ENCODE data around the gene USPL1. TPM values are rescaled to one million over a fixed set of nuclear protein-coding genes. Genes with fewer than 3 reads are reported as not detected.
"Not testable (repeated sequence)": the region's sequence is repeated elsewhere in the genome, so short reads cannot be mapped to it uniquely, and the experiment has no call there.

USPL1 gene
- polyA plus RNA-seq, 1 donor (not counting 4 experiments of a cell fraction or from before 2014, with no cell fraction given) = 12.3 TPM

- peaks cover 39% of the 10 kb centered on the region for H3K79me2 ChIP-seq (ENCODE audit: control insufficient read depth, insufficient read depth, low read length)
- DNase-seq (ENCODE audit: low read depth, low spot score) = no peak
- no peaks in the 10 kb centered on the region for H3K4me1 ChIP-seq (ENCODE audit: control insufficient read depth, extremely low read depth, insufficient read depth, low read length)
- no peaks in the 10 kb centered on the region for H3K27me3 ChIP-seq (ENCODE audit: control insufficient read depth, extremely low read depth, insufficient read depth, low read length)
- TF ChIP-seq CTCF (optimal IDR thresholded peaks at IDR 0.05 in 1 of 3, IDR thresholded peaks at IDR 0.05 in 1 of 3, conservative IDR thresholded peaks at IDR 0.05 in 1 of 3; ENCODE audit: extremely low read depth in 1 of 3, insufficient read depth in 2 of 3, low read length in 3 of 3) = no peak
- TF ChIP-seq EZH2 (IDR thresholded peaks at IDR 0.05; ENCODE audit: low read length) = no peak
- H2AFZ ChIP-seq (ENCODE audit: control insufficient read depth, low read length) = no peak overlapping the region
- H3K4me3 ChIP-seq (ENCODE audit: control insufficient read depth in 2 of 3, extremely low read depth in 1 of 3, insufficient read depth in 2 of 3, low read depth in 1 of 3, low read length in 3 of 3) = no peak overlapping the region
- H3K9me3 ChIP-seq (ENCODE audit: control insufficient read depth, low read depth, low read length) = no peaks in the 10 kb centered on the region
- no peak overlapping the region for H3K4me2 ChIP-seq (ENCODE audit: control insufficient read depth, extremely low read depth, insufficient read depth, low read depth, low read length)
- H4K20me1 ChIP-seq (ENCODE audit: control insufficient read depth, extremely low read depth, insufficient read depth, low read length) = no peaks in the 10 kb centered on the region
- dilution Hi-C loops (cut with MboI; ENCODE audit: extremely low pct_ligation_motif_present, low sequenced_read_pairs) = no loop called here
- H3K9ac ChIP-seq (ENCODE audit: control insufficient read depth, extremely low read depth, insufficient read depth, low read length) = no peak overlapping the region
- H3K36me3 ChIP-seq (ENCODE audit: control insufficient read depth in 2 of 2, extremely low read depth in 1 of 2, insufficient read depth in 2 of 2, low read length in 2 of 2) = peaks cover 5 to 6% of the 10 kb centered on the region in 2 experiments
- H3K27ac ChIP-seq (ENCODE audit: control insufficient read depth, insufficient read depth, low read length) = no peak overlapping the region
- no peak for FAIRE-seq
- no peaks in the 10 kb centered on the region for H3K9me1 ChIP-seq (ENCODE audit: control insufficient read depth, extremely low read depth, insufficient read depth, low read length)
Observed at GRCh38 chr13:30638301-30638700, 20.6 kb downstream of the USPL1 start.

GRCh38 chr13:30639671-30640070 lies 22.0 kb downstream of the USPL1 start:
- Histone ChIP-seq H3K27ac (ENCODE audit: control insufficient read depth, insufficient read depth, low read length) (no peak overlapping the region), H3K79me2 (ENCODE audit: control insufficient read depth, insufficient read depth, low read length) (peaks cover 26% of the 10 kb centered on the region), H3K4me2 (ENCODE audit: control insufficient read depth, extremely low read depth, insufficient read depth, low read depth, low read length) (no peak overlapping the region), H3K9me1 (ENCODE audit: control insufficient read depth, extremely low read depth, insufficient read depth, low read length) (peaks cover 2% of the 10 kb centered on the region), H3K4me1 (ENCODE audit: control insufficient read depth, extremely low read depth, insufficient read depth, low read length) (no peaks in the 10 kb centered on the region), H3K36me3 (ENCODE audit: control insufficient read depth in 2 of 2, extremely low read depth in 1 of 2, insufficient read depth in 2 of 2, low read length in 2 of 2) (peaks cover 5 to 11% of the 10 kb centered on the region in 2 experiments), H3K27me3 (ENCODE audit: control insufficient read depth, extremely low read depth, insufficient read depth, low read length) (no peaks in the 10 kb centered on the region), H3K9me3 (ENCODE audit: control insufficient read depth, low read depth, low read length) (no peaks in the 10 kb centered on the region), H2AFZ (ENCODE audit: control insufficient read depth, low read length) (no peak overlapping the region), H3K9ac (ENCODE audit: control insufficient read depth, extremely low read depth, insufficient read depth, low read length) (no peak overlapping the region), H3K4me3 (ENCODE audit: control insufficient read depth in 2 of 3, extremely low read depth in 1 of 3, insufficient read depth in 2 of 3, low read depth in 1 of 3, low read length in 3 of 3) (no peak overlapping the region), H4K20me1 (ENCODE audit: control insufficient read depth, extremely low read depth, insufficient read depth, low read length) (no peaks in the 10 kb centered on the region)
- TF ChIP-seq CTCF (optimal IDR thresholded peaks at IDR 0.05 in 1 of 3, IDR thresholded peaks at IDR 0.05 in 1 of 3, conservative IDR thresholded peaks at IDR 0.05 in 1 of 3; ENCODE audit: extremely low read depth in 1 of 3, insufficient read depth in 2 of 3, low read length in 3 of 3) (no peak), EZH2 (IDR thresholded peaks at IDR 0.05; ENCODE audit: low read length) (no peak)
- DNase-seq (ENCODE audit: low read depth, low spot score) (no peak), FAIRE-seq (no peak)
- dilution Hi-C loops (cut with MboI; ENCODE audit: extremely low pct_ligation_motif_present, low sequenced_read_pairs) = no loop called here

GRCh38 chr13:30641173-30641572 lies 23.5 kb downstream of the USPL1 start:
- H3K4me3 ChIP-seq (ENCODE audit: control insufficient read depth in 2 of 3, extremely low read depth in 1 of 3, insufficient read depth in 2 of 3, low read depth in 1 of 3, low read length in 3 of 3); H3K9me3 ChIP-seq (ENCODE audit: control insufficient read depth, low read depth, low read length); H3K4me1 ChIP-seq (ENCODE audit: control insufficient read depth, extremely low read depth, insufficient read depth, low read length); DNase-seq (ENCODE audit: low read depth, low spot score); FAIRE-seq; H3K27ac ChIP-seq (ENCODE audit: control insufficient read depth, insufficient read depth, low read length); H3K9me1 ChIP-seq (ENCODE audit: control insufficient read depth, extremely low read depth, insufficient read depth, low read length); H2AFZ ChIP-seq (ENCODE audit: control insufficient read depth, low read length); H3K27me3 ChIP-seq (ENCODE audit: control insufficient read depth, extremely low read depth, insufficient read depth, low read length); H3K9ac ChIP-seq (ENCODE audit: control insufficient read depth, extremely low read depth, insufficient read depth, low read length); dilution Hi-C loops (cut with MboI; ENCODE audit: extremely low pct_ligation_motif_present, low sequenced_read_pairs); H4K20me1 ChIP-seq (ENCODE audit: control insufficient read depth, extremely low read depth, insufficient read depth, low read length); H3K4me2 ChIP-seq (ENCODE audit: control insufficient read depth, extremely low read depth, insufficient read depth, low read depth, low read length): not testable (repeated sequence)
- Histone ChIP-seq H3K36me3 (ENCODE audit: control insufficient read depth in 2 of 2, extremely low read depth in 1 of 2, insufficient read depth in 2 of 2, low read length in 2 of 2) (peaks cover 8 to 17% of the 10 kb centered on the region in 2 experiments), H3K79me2 (ENCODE audit: control insufficient read depth, insufficient read depth, low read length) (peaks cover 15% of the 10 kb centered on the region)

Data from keratinocyte (primary cell).